Ovary (tissue), 3 donors: ENCODE data around the gene TMCO6.

ENCODE experiments used
- EP300 ChIP-seq: sonication (generic); formaldehyde crosslinking; IDR thresholded peaks from one replicate; pipeline ENCODE4 v1.6.1; 2017; ENCODE audit warnings: antibody characterized with exemption
- POLR2A ChIP-seq: fragments of 450-650 bp; IDR thresholded peaks from one replicate; pipeline ENCODE4 v1.6.1; 2017; ENCODE audit warnings: antibody characterized with exemption, mild to moderate bottlenecking, moderate library complexity
- TF ChIP-seq, protein P1 (sequence below), 3 donors: fragments of 450-650 bp in 2 of 3; fragments of 200-600 bp in 1 of 3; IDR thresholded peaks; one replicate each; pipeline versions ENCODE4 v1.5.1 to v1.8.0; 2016 to 2022; ENCODE audit warnings: antibody characterized with exemption in 3 of 3, mild to moderate bottlenecking in 1 of 3
- donor health status: DM: no; HTN: no; CAD: no.

DNA sequence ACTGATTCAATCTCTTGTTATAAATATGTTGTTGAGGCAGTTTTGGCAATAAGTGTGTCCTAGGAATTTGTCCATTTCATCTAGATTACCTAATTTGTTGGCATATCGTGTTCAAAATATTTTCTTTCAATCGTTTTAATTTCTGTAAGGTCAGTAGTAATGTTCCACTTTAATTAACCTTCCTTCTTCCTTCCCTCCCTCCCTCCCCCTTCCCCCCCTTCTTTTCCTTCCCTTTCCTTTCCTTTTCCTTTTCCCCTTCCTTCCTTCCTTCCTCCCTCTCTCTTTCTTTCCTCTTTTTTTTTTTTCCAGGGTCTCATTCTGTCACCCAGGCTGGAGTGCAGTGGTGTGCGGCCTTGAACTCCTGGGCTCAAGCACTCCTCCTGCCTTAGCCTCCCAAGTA, 33.4 kb upstream of the TMCO6 start:
- TF ChIP-seq, protein P1, sequence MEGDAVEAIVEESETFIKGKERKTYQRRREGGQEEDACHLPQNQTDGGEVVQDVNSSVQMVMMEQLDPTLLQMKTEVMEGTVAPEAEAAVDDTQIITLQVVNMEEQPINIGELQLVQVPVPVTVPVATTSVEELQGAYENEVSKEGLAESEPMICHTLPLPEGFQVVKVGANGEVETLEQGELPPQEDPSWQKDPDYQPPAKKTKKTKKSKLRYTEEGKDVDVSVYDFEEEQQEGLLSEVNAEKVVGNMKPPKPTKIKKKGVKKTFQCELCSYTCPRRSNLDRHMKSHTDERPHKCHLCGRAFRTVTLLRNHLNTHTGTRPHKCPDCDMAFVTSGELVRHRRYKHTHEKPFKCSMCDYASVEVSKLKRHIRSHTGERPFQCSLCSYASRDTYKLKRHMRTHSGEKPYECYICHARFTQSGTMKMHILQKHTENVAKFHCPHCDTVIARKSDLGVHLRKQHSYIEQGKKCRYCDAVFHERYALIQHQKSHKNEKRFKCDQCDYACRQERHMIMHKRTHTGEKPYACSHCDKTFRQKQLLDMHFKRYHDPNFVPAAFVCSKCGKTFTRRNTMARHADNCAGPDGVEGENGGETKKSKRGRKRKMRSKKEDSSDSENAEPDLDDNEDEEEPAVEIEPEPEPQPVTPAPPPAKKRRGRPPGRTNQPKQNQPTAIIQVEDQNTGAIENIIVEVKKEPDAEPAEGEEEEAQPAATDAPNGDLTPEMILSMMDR (IDR thresholded peaks at IDR 0.05) = no peak
- TF ChIP-seq EP300 (no peak), POLR2A (no peak)
